H9 (cell line): ENCODE data around the gene ZNF142. TPM values are rescaled to one million over a fixed set of nuclear protein-coding genes. Genes with fewer than 3 reads are reported as not detected.

Experiments used
- DNase-seq: peaks from one replicate; pipeline ENCODE4 v3.0.0-alpha.2; 2017
- H2AFZ ChIP-seq: one replicate; pipeline ENCODE4 v1.6.1; 2013; ENCODE audit warnings: mild to moderate bottlenecking, low read length, control low read depth, moderate library complexity
- H2AK5ac ChIP-seq: 2 replicates; pipeline ENCODE4 v1.6.1; 2013; ENCODE audit warnings: low read length, control low read depth, mixed read lengths; ENCODE audit not compliant: insufficient read length
- H2BK120ac ChIP-seq: one replicate; pipeline ENCODE4 v1.6.1; 2013; ENCODE audit warnings: low read depth, mild to moderate bottlenecking, low read length, control low read depth, inconsistent platforms; ENCODE audit not compliant: poor library complexity, severe bottlenecking
- H2BK12ac ChIP-seq: 2 replicates; pipeline ENCODE4 v1.6.1; 2013; ENCODE audit warnings: low read length, control low read depth, mixed read lengths, low read depth; ENCODE audit not compliant: insufficient read length
- H2BK15ac ChIP-seq: 2 replicates; pipeline ENCODE4 v1.6.1; 2013; ENCODE audit warnings: low read depth, low read length, control low read depth
- H2BK20ac ChIP-seq: one replicate; pipeline ENCODE4 v1.6.1; 2013; ENCODE audit warnings: low read depth, mild to moderate bottlenecking, low read length, control low read depth, inconsistent platforms; ENCODE audit not compliant: poor library complexity, severe bottlenecking
- H2BK5ac ChIP-seq: 2 replicates; pipeline ENCODE4 v1.6.1; 2013; ENCODE audit warnings: low read length, control low read depth, mixed read lengths; ENCODE audit not compliant: insufficient read length
- H3K14ac ChIP-seq: 2 replicates; pipeline ENCODE4 v1.6.1; 2013; ENCODE audit warnings: low read length, control low read depth; ENCODE audit not compliant: insufficient read depth
- H3K18ac ChIP-seq: 2 replicates; pipeline ENCODE4 v1.6.1; 2013; ENCODE audit warnings: low read depth, mild to moderate bottlenecking, mixed read lengths, low read length, control low read depth; ENCODE audit not compliant: insufficient read length
- H3K23ac ChIP-seq: 2 replicates; pipeline ENCODE4 v1.6.1; 2013; ENCODE audit warnings: low read length, control low read depth, mixed read lengths, low read depth; ENCODE audit not compliant: insufficient read length
- H3K23me2 ChIP-seq: 2 replicates; pipeline ENCODE4 v1.6.1; 2013; ENCODE audit warnings: low read depth, mild to moderate bottlenecking, mixed read lengths, low read length, control low read depth; ENCODE audit not compliant: insufficient read length, poor library complexity, severe bottlenecking
- H3K27ac ChIP-seq: 2 replicates; pipeline ENCODE4 v1.5.1; 2013; ENCODE audit warnings: low read length, control low read depth, mixed read lengths, low read depth; ENCODE audit not compliant: insufficient read length
- H3K27me3 ChIP-seq: 2 replicates; pipeline ENCODE4 v1.6.1; 2013; ENCODE audit warnings: low read length, control low read depth, inconsistent platforms; ENCODE audit not compliant: insufficient read depth
- H3K4ac ChIP-seq: 2 replicates; pipeline ENCODE4 v1.6.1; 2013; ENCODE audit warnings: low read depth, mild to moderate bottlenecking, control low read depth, inconsistent platforms, low read length, moderate library complexity
- H3K4me1 ChIP-seq: 2 replicates; pipeline ENCODE4 v1.6.1; 2013; ENCODE audit warnings: low read length, control low read depth, inconsistent platforms; ENCODE audit not compliant: insufficient read depth
- H3K4me2 ChIP-seq: 2 replicates; pipeline ENCODE4 v1.6.1; 2013; ENCODE audit warnings: low read length, control low read depth, mixed read lengths; ENCODE audit not compliant: insufficient read length, insufficient read depth
- H3K56ac ChIP-seq: 2 replicates; pipeline ENCODE4 v1.6.1; 2013; ENCODE audit warnings: low read depth, mild to moderate bottlenecking, mixed read lengths, low read length, control low read depth; ENCODE audit not compliant: insufficient read length
- H3K79me1 ChIP-seq: 2 replicates; pipeline ENCODE4 v1.6.1; 2013; ENCODE audit warnings: low read depth, mild to moderate bottlenecking, moderate library complexity, low read length, control low read depth, inconsistent platforms; ENCODE audit not compliant: insufficient read depth, poor library complexity, severe bottlenecking
- H3K79me2 ChIP-seq: 2 replicates; pipeline ENCODE4 v1.6.1; 2013; ENCODE audit warnings: low read length, control low read depth, inconsistent platforms; ENCODE audit not compliant: insufficient read depth
- H3K9ac ChIP-seq: 2 replicates; pipeline ENCODE4 v1.6.1; 2013; ENCODE audit warnings: low read length, control low read depth, mixed read lengths; ENCODE audit not compliant: insufficient read length; ENCODE audit errors: extremely low read depth
- H3K9me3 ChIP-seq: one replicate; pipeline ENCODE4 v1.6.1; 2013; ENCODE audit warnings: low read depth, low read length, inconsistent platforms; ENCODE audit not compliant: control insufficient read depth
- H3T11ph ChIP-seq: one replicate; pipeline ENCODE4 v1.6.1; 2013; ENCODE audit warnings: mild to moderate bottlenecking, low read length, control low read depth, inconsistent platforms
- H4K20me1 ChIP-seq: one replicate; pipeline ENCODE4 v1.6.1; 2013; ENCODE audit not compliant: control insufficient read depth, insufficient read length, insufficient read depth
- H4K5ac ChIP-seq: 2 replicates; pipeline ENCODE4 v1.6.1; 2013; ENCODE audit warnings: low read depth, mild to moderate bottlenecking, mixed read lengths, low read length, control low read depth; ENCODE audit not compliant: insufficient read length
- H4K8ac ChIP-seq: replicated peaks from 2 replicates; pipeline ENCODE4 v1.6.1; 2013; ENCODE audit warnings: low read length, control low read depth, mixed read lengths, low read depth; ENCODE audit not compliant: insufficient read length
- H4K91ac ChIP-seq: 2 replicates; pipeline ENCODE4 v1.6.1; 2013; ENCODE audit warnings: low read depth, mild to moderate bottlenecking, moderate library complexity, mixed read lengths, low read length, control low read depth; ENCODE audit not compliant: insufficient read length
- H3K27ac Mint-ChIP-seq, 3 experiments: 2 replicates in 2 of 3; 3 replicates in 1 of 3; pipeline ENCODE4 v1.8.0; 2020 to 2021; ENCODE audit warnings: mixed read lengths in 3 of 3, mild to moderate bottlenecking in 1 of 3, moderate library complexity in 1 of 3
- H3K27me3 Mint-ChIP-seq: 2 replicates; pipeline ENCODE4 v1.8.0; 2021; ENCODE audit warnings: low read depth, mild to moderate bottlenecking, moderate library complexity, mixed read lengths
- H3K36me3 Mint-ChIP-seq, 3 experiments: 2 replicates in 2 of 3; 3 replicates in 1 of 3; pipeline ENCODE4 v1.8.0; 2020 to 2021; ENCODE audit warnings: low read depth in 3 of 3, mixed read lengths in 3 of 3; ENCODE audit not compliant: insufficient read depth in 1 of 3
- H3K4me1 Mint-ChIP-seq, 2 experiments: 2 replicates each; pipeline ENCODE4 v1.8.0; 2020; ENCODE audit warnings: mixed read lengths in 2 of 2
- H3K4me3 Mint-ChIP-seq, 2 experiments: 2 replicates in 1 of 2; 3 replicates in 1 of 2; pipeline ENCODE4 v1.8.0; 2020 to 2021; ENCODE audit warnings: mild to moderate bottlenecking in 2 of 2, mixed read lengths in 2 of 2, moderate library complexity in 1 of 2
- H3K9me3 Mint-ChIP-seq, 2 experiments: 2 replicates in 1 of 2; 3 replicates in 1 of 2; pipeline ENCODE4 v1.8.0; 2020; ENCODE audit warnings: mild to moderate bottlenecking in 2 of 2, mixed read lengths in 2 of 2, moderate library complexity in 1 of 2
- WGBS: extraction: QIAGEN DNeasy Blood & Tissue Kit; methylation state at CpG from one replicate; pipeline ENCODE4 v1.1.7; 2013; ENCODE audit warnings: missing lambda C conversion rate, low lambda C conversion rate, mixed read lengths; ENCODE audit not compliant: insufficient read length; ENCODE audit errors: extremely low coverage; 5-methylcytosine and 5-hydroxymethylcytosine counted together
- total RNA-seq: library from RNA; stranded (reverse); gene quantifications from 2 replicates; pipeline ENCODE4 v1.2.1, GENCODE V29; 2021
- TF ChIP-seq, protein P1 (sequence below): fragments of 200-600 bp; sonication (generic); conservative IDR thresholded peaks from 3 replicates; pipeline ENCODE4 v1.8.0; 2021; ENCODE audit warnings: antibody characterized with exemption, mild to moderate bottlenecking

ZNF142 gene
- total RNA-seq, 1 experiment from 2014 or later, result 43.4 TPM

DNA sequence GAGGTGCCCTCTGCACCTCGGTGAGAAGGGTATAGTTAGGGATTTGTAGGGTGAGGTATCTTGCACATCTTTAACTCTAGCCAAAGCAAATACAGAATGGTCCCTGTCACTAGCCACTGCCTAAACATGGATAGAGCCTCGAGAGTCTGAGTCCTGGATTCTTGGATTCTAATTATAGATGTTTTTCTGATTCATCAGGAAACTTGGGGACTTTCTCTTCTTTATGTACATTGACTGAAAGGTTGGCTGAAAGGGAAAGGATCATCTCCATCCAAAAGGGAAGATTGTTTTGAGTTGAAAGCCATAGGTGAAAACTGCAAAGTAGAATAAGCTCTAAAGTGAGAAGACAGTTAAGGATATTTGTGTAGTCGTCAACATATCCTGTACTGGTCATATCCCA, 20.6 kb upstream of the ZNF142 start:
- H2AFZ ChIP-seq, result no peak overlapping the region
- no peak overlapping the region for H3K14ac ChIP-seq
- no peak overlapping the region for H3K23ac ChIP-seq
- no peaks in the 10 kb centered on the region for H3K27me3 Mint-ChIP-seq
- no peaks in the 10 kb centered on the region for H3K79me1 ChIP-seq
- no peak for DNase-seq
- no peak overlapping the region for H3K18ac ChIP-seq
- H3K79me2 ChIP-seq, result no peaks in the 10 kb centered on the region
- no peak overlapping the region for H4K8ac ChIP-seq
- no peak overlapping the region for H3K4me3 Mint-ChIP-seq
- WGBS, result no CpG with 5 or more reads among the region's 3 CpGs
- H4K20me1 ChIP-seq, result no peaks in the 10 kb centered on the region
- H3K4ac ChIP-seq, result no peak overlapping the region
- no peak overlapping the region for H3T11ph ChIP-seq
- H3K27ac Mint-ChIP-seq, result no peak overlapping the region
- no peak overlapping the region for H3K56ac ChIP-seq
- H2BK15ac ChIP-seq, result no peak overlapping the region
- H2BK5ac ChIP-seq, result no peak overlapping the region
- no peak overlapping the region for H2AK5ac ChIP-seq
- no peak overlapping the region for H2BK120ac ChIP-seq
- H3K4me1 ChIP-seq, result no peaks in the 10 kb centered on the region
- H4K5ac ChIP-seq, result no peak overlapping the region
- H3K9me3 Mint-ChIP-seq, result no peaks in the 10 kb centered on the region
- no peak overlapping the region for H3K9ac ChIP-seq
- TF ChIP-seq, protein P1, sequence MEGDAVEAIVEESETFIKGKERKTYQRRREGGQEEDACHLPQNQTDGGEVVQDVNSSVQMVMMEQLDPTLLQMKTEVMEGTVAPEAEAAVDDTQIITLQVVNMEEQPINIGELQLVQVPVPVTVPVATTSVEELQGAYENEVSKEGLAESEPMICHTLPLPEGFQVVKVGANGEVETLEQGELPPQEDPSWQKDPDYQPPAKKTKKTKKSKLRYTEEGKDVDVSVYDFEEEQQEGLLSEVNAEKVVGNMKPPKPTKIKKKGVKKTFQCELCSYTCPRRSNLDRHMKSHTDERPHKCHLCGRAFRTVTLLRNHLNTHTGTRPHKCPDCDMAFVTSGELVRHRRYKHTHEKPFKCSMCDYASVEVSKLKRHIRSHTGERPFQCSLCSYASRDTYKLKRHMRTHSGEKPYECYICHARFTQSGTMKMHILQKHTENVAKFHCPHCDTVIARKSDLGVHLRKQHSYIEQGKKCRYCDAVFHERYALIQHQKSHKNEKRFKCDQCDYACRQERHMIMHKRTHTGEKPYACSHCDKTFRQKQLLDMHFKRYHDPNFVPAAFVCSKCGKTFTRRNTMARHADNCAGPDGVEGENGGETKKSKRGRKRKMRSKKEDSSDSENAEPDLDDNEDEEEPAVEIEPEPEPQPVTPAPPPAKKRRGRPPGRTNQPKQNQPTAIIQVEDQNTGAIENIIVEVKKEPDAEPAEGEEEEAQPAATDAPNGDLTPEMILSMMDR, result no peak
- no peak overlapping the region for H3K27ac ChIP-seq
- H4K91ac ChIP-seq, result no peak overlapping the region
- H3K36me3 Mint-ChIP-seq, result peaks cover 6 to 48% (median 27%) of the 10 kb centered on the region in 3 experiments; a peak in 6 of 7 replicates
- no peaks in the 10 kb centered on the region for H3K27me3 ChIP-seq
- H3K4me2 ChIP-seq, result no peak overlapping the region
- no peaks in the 10 kb centered on the region for H3K23me2 ChIP-seq
- no peaks in the 10 kb centered on the region for H3K9me3 ChIP-seq
- no peak overlapping the region for H2BK20ac ChIP-seq
- H3K4me1 Mint-ChIP-seq, result no peaks in the 10 kb centered on the region
- H2BK12ac ChIP-seq, result no peak overlapping the region
